ENCODE data around the gene IGLL5. TPM values are rescaled to one million over a fixed set of nuclear protein-coding genes. Genes with fewer than 3 reads are reported as not detected.

Gene IGLL5
- polyA plus RNA-seq, 1 of the 3 experiments (the other 2 are of a cell fraction), result not detected

GRCh38 chr22:22856885-22857606 is 30.6 kb upstream of the IGLL5 start:
- Histone ChIP-seq H3K36me3 (replicated peaks in 1 of 2; ENCODE audit: control insufficient read depth in 1 of 2, insufficient read depth in 2 of 2, low read length in 1 of 2) (no peaks in the 10 kb centered on the region), H2AFZ (ENCODE audit: low read depth) (no peak overlapping the region), H3K27me3 (ENCODE audit: insufficient read depth) (peaks cover 6% of the 10 kb centered on the region; the same call in 1 of the 2 replicates), H3K4me2 (no peak overlapping the region), H3K9ac (no peak overlapping the region), H3K27ac (ENCODE audit: low read depth in 2 of 2, low read length in 1 of 2) (no peak overlapping the region), H3K4me3 (ENCODE audit: low read depth in 2 of 2, low read length in 1 of 2) (no peak overlapping the region), H3K9me3 (no peaks in the 10 kb centered on the region), H3F3A (replicated peaks; ENCODE audit: insufficient read depth) (no peaks in the 10 kb centered on the region), H4K20me1 (ENCODE audit: insufficient read depth) (no peaks in the 10 kb centered on the region), H3K79me2 (ENCODE audit: insufficient read depth) (no peaks in the 10 kb centered on the region), H3K9me2 (no peaks in the 10 kb centered on the region), H3K4me1 (ENCODE audit: control insufficient read depth in 1 of 2, insufficient read depth in 2 of 2, low read depth in 1 of 2, low read length in 1 of 2) (no peaks in the 10 kb centered on the region; a peak in 1 of 4 replicates)
- CTCF ChIA-PET, result interaction anchor here (0.7 to 15.0 kb wide), 10 partner anchors 9 to 100 kb away, joined by 3 to 344 read pairs (median 10); partner anchors contain the start of gene IGLL5
- no peak for DNase-seq
- WGBS (ENCODE audit: low lambda C conversion rate), result 12% methylated on average over 3 of the region's 5 CpGs
- POLR2A ChIA-PET, result no interaction called here
- TF ChIP-seq TAF1 (IDR thresholded peaks at IDR 0.05; ENCODE audit: borderline replicate concordance, low read depth, low read length) (no peak), RCOR1 (IDR thresholded peaks at IDR 0.05; ENCODE audit: low read length) (no peak), SIN3A (IDR thresholded peaks at IDR 0.05; ENCODE audit: borderline replicate concordance, low read depth, low read length) (no peak), RFX5 (IDR thresholded peaks at IDR 0.05; ENCODE audit: low read length) (no peak), SMC3 (IDR thresholded peaks at IDR 0.05; ENCODE audit: low read depth, low read length) (no peak), GATA2 (CRISPR knock-in tag; IDR thresholded peaks at IDR 0.05) (no peak), ELF1 (IDR thresholded peaks at IDR 0.05) (no peak), JUND (IDR thresholded peaks at IDR 0.05) (no peak)

- no peaks in the 10 kb centered on the region for H3F3A ChIP-seq (replicated peaks; ENCODE audit: insufficient read depth)
- H3K9me2 ChIP-seq, result no peaks in the 10 kb centered on the region
- H3K79me2 ChIP-seq (ENCODE audit: insufficient read depth), result no peaks in the 10 kb centered on the region
- H3K27me3 ChIP-seq (ENCODE audit: insufficient read depth), result peaks cover 6% of the 10 kb centered on the region; the same call in 1 of the 2 replicates
- no peak overlapping the region for H3K4me3 ChIP-seq (ENCODE audit: low read depth in 2 of 2, low read length in 1 of 2)
- H3K9ac ChIP-seq, result no peak overlapping the region
- no peaks in the 10 kb centered on the region; a peak in 1 of 4 replicates for H3K4me1 ChIP-seq (ENCODE audit: control insufficient read depth in 1 of 2, insufficient read depth in 2 of 2, low read depth in 1 of 2, low read length in 1 of 2)
- no peaks in the 10 kb centered on the region for H4K20me1 ChIP-seq (ENCODE audit: insufficient read depth)
- H2AFZ ChIP-seq (ENCODE audit: low read depth), result no peak overlapping the region
- ChIA-PET POLR2A (no interaction called here), CTCF (interaction anchor here (0.7 to 15.0 kb wide), 9 partner anchors 10 to 270 kb away, joined by 3 to 344 read pairs (median 4); partner anchors contain the start of gene IGLL5)
- H3K27ac ChIP-seq (ENCODE audit: low read depth in 2 of 2, low read length in 1 of 2), result no peak overlapping the region
- H3K4me2 ChIP-seq, result no peak overlapping the region
- no peaks in the 10 kb centered on the region for H3K36me3 ChIP-seq (replicated peaks in 1 of 2; ENCODE audit: control insufficient read depth in 1 of 2, insufficient read depth in 2 of 2, low read length in 1 of 2)
- H3K9me3 ChIP-seq, result no peaks in the 10 kb centered on the region
- 29% methylated on average over 8 of the region's 9 CpGs for WGBS (ENCODE audit: low lambda C conversion rate)
- no peak for DNase-seq
- TF ChIP-seq JUND (IDR thresholded peaks at IDR 0.05) (no peak), USF2 (IDR thresholded peaks at IDR 0.05; ENCODE audit: borderline replicate concordance, low read depth, low read length) (no peak), TCF12 (IDR thresholded peaks at IDR 0.05) (no peak), MEF2A (IDR thresholded peaks at IDR 0.05; ENCODE audit: borderline replicate concordance, low read depth) (no peak), FOSL2 (IDR thresholded peaks at IDR 0.05; ENCODE audit: borderline replicate concordance, low read depth) (no peak), POLR2AphosphoS5 (IDR thresholded peaks at IDR 0.05; ENCODE audit: low read depth, low read length) (no peak), USF1 (IDR thresholded peaks at IDR 0.05; ENCODE audit: borderline replicate concordance, low read depth) (no peak), MXI1 (IDR thresholded peaks at IDR 0.05; ENCODE audit: low read depth, low read length) (no peak), ZBTB33 (IDR thresholded peaks at IDR 0.05; ENCODE audit: borderline replicate concordance, low read depth) (no peak), GABPA (IDR thresholded peaks at IDR 0.05; ENCODE audit: low read depth) (no peak), EP300 (IDR thresholded peaks at IDR 0.05; ENCODE audit: borderline replicate concordance in 1 of 2, low read depth in 1 of 2, low read length in 1 of 2) (no peak), PBX3 (IDR thresholded peaks at IDR 0.05) (no peak), YY1 (IDR thresholded peaks at IDR 0.05; ENCODE audit: low read depth) (no peak), GATA2 (CRISPR knock-in tag; IDR thresholded peaks at IDR 0.05) (no peak)
Observed at GRCh38 chr22:22857607-22858558, 29.7 kb upstream of the IGLL5 start.

Data from SK-N-SH (cell line).